HG03280 (cell line): ENCODE results near the gene KCTD5.
"Not testable (repeated sequence)": the region's sequence is repeated elsewhere in the genome, so short reads cannot be mapped to it uniquely, and the experiment has no call there.

ENCODE experiments used
- ATAC-seq: cut with Tn5 transposase; IDR thresholded peaks from one replicate; pipeline ENCODE4 v1.9.1; 2021; ENCODE audit warnings: mild to moderate bottlenecking, moderate library complexity; ENCODE audit not compliant: unreplicated experiment

The KCTD5 gene

GRCh38 chr16:2696601-2697250 is 14.4 kb downstream of the KCTD5 start:
- ATAC-seq: not testable (repeated sequence)

GRCh38 chr16:2697401-2697948 is 15.2 kb downstream of the KCTD5 start:
- no peak for ATAC-seq

- no peak for ATAC-seq
Observed at GRCh38 chr16:2698103-2698870, 16.0 kb downstream of the KCTD5 start.

- ATAC-seq: no peak
Observed at GRCh38 chr16:2698965-2699750, 16.8 kb downstream of the KCTD5 start.

GRCh38 chr16:2699791-2700600 is 17.7 kb downstream of the KCTD5 start:
- ATAC-seq: no peak

GRCh38 chr16:2700786-2701185 is 18.5 kb downstream of the KCTD5 start:
- ATAC-seq: no peak

- ATAC-seq: no peak
Observed at GRCh38 chr16:2701272-2701671, 18.9 kb downstream of the KCTD5 start.

GRCh38 chr16:2701713-2702437 is 19.6 kb downstream of the KCTD5 start:
- ATAC-seq: no peak

- ATAC-seq: no peak
Observed at GRCh38 chr16:2702438-2702825, 20.1 kb downstream of the KCTD5 start.

GRCh38 chr16:2702871-2703745 is 20.8 kb downstream of the KCTD5 start:
- ATAC-seq: no peak

GRCh38 chr16:2704166-2704982 is 22.1 kb downstream of the KCTD5 start:
- no peak for ATAC-seq

GRCh38 chr16:2704983-2705275 is 22.6 kb downstream of the KCTD5 start:
- no peak for ATAC-seq

- no peak for ATAC-seq
Observed at GRCh38 chr16:2705351-2705750, 23.0 kb downstream of the KCTD5 start.

GRCh38 chr16:2706085-2706484 is 23.8 kb downstream of the KCTD5 start:
- ATAC-seq: no peak

- no peak for ATAC-seq
Observed at GRCh38 chr16:2706611-2707311, 24.4 kb downstream of the KCTD5 start.

- no peak for ATAC-seq
Observed at GRCh38 chr16:2707368-2708289, 25.3 kb downstream of the KCTD5 start.

GRCh38 chr16:2708290-2708639 is 25.9 kb downstream of the KCTD5 start:
- no peak for ATAC-seq
